ENCODE results near the gene ADAMTSL3. TPM values are rescaled to one million over a fixed set of nuclear protein-coding genes. Genes with fewer than 3 reads are reported as not detected.
"Not testable (repeated sequence)": the region's sequence is repeated elsewhere in the genome, so short reads cannot be mapped to it uniquely, and the experiment has no call there.

The ADAMTSL3 gene
- total RNA-seq, 1 donor from 2014 or later = 20.6 TPM

DNA sequence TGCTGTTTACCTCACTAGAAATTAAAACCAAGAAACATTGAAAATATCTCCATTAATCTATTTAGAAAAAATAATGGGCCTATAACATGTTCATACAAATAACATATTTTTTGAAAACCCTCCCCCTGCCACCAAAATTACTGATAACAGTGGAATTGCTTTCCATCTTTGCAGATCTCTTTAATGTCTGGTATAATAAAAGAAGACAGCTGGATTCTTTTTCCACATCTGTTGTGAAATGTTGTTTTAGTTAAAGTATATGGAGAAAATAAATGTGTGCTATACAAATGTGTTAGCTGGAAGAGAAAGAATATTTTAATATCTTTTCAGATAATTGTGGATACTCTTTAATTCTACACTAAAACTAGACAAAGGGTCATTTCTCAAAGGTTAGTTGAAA lies 330.7 kb downstream of the ADAMTSL3 start:
- DNase-seq = no peak

DNA sequence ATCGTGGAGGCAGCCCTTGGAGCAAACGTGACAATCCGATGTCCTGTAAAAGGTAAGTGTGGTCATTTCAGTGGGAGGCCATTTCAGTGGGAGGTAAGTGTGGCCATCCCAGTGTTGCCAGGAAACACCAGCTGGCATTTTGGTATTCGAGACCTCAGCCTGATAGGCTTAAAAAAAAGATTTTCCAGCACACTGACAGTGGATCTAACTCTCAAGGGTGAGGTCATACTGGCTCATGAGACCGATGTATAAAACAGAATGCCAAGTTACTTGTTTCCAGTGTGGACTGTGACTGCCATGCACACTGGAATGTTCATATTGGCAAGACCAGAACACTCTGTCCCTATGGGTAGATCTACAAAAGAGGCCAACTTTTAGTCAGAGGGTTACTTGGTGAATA lies 337.2 kb downstream of the ADAMTSL3 start:
- no peak for DNase-seq

DNA sequence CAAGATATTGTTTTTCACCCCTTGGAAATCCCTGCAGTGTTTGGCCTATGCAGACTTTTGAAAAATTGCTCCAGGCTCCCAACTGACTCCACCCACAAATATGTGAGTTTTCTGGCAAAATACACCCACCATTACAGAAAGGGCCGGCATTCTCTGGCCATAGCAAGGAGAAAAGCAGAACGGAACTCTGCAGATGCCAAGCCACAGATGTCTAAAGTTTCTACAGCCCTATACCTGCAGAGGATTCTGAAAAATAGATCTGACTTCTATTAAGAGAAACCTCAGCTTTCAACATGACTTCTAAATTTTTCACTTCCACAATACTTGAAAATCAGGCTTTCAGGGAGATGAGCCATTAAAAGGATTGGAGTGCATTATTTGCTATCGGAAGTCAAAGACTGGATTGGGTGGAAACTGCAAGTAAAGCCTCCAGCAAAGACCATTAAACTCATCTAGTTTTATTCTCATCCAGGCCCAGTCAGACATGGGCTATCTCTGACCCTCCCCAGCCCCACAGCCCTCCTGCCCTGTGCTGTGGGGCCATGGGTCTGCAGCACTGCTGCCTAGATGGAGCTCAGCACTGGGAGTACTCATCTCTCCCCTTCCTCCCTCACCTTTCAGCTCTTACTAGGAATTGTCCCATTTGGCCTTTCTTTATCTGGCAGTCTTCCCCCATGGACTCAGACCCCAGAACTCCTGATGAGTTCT lies 338.6 kb downstream of the ADAMTSL3 start:
- DNase-seq = no peak

DNA sequence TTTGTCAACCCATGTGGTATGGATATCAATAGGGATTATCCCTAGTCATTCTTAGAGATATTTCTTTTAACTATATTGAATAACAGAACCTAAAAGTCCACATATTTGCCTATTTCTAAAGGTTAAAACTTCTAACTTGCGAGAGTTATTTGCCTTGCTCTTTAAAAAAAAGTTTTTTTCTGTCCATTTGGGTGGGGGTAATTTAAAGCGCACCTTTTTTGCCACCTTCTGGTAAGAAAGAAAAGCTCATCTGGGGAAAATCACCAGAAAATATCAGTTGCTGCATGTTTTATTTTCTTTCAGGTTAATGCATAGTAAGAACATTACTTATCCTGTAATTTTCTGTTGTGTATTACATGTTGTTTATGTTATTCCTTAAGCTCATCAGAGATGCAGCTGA lies 339.7 kb downstream of the ADAMTSL3 start:
- DNase-seq = no peak

DNA sequence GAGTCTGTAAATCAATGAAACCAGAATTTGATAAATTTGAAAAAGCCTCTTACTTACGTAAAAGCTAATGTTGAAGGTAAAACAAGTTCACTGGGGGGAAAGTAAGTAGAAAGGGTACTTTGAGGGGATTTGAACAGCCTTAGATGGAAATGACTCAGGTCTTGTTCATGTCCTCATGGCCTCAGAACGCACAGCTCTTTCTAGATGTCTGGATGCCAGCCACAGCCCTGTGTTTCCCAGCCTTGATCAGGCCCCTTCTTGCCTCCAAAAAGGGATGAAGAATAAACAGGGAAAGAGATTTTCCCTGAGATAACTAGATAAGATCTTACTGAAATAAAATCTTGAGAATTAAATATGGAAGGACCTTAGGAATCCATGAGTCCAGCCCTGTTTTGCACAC lies 344.6 kb downstream of the ADAMTSL3 start:
- no peak for DNase-seq

DNA sequence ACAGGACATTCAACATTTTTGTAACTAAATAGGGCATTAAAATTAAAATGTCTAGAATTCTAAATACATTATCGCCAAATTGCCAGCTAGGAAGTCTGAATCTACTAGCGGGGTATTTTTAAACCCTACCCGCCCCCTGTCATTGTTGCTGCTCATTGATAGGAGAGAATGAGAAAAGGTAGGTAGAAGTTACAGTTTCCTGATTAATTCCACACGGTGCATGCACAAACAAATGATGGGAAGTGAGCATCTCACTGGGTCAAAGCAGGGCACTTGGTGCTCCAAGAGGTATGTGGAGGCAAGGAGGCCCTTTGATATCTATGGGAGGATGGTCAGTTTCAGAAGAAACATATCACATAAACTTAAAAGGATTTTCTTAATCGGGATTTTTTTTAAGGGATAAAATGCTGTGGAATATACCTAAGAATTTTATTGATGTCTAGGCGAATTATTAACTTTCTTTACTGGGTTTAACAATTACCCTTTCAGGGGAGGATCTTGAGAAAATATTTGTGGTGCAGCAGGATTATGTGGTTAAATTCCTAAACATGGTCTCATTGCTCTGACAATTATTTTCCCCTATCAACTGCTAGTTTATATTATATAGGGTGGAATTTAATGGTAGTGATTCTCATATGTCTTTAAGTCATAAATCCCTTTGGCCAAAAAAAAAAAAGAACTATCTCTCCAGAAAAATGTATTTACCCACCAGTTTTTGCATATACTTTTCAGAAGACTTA lies 345.6 kb downstream of the ADAMTSL3 start:
- no peak for DNase-seq

DNA sequence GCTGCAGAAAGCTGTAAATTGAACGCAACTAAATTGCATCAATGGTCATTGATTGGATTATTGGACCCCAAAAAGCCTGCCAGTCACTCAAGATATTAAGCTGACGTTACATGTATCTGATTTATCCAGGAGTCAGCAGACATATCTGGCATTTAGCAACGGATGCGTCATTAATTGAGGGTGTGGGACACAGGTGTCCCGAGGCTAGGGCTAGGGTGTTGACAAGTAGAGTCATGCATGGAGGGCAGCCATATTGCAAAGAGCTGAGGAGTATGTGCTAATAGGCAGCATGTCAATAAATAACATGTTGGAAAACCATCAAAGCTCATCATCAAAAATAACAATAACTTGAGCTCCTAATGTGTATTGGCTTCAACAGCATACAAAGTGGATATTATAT lies 347.1 kb downstream of the ADAMTSL3 start:
- DNase-seq = no peak

DNA sequence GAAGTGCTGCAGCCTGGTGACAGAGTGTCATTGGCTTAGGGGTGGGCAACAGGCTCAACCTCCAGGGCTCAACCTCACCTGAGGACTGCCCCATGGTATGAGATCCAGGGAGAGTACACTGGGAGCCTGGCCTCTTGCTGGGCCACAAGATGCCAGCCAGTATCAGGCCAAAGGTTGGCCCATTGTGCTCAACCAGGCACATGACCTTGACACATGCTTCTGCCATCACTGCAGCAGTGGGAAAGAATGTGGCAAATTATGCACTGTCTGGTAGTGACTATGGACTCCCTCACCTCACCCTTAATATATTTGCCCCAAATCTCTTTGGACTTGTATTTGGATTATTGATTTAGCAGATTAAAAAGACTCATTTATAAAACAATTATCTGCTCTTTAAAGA lies 347.7 kb downstream of the ADAMTSL3 start:
- no peak for DNase-seq

DNA sequence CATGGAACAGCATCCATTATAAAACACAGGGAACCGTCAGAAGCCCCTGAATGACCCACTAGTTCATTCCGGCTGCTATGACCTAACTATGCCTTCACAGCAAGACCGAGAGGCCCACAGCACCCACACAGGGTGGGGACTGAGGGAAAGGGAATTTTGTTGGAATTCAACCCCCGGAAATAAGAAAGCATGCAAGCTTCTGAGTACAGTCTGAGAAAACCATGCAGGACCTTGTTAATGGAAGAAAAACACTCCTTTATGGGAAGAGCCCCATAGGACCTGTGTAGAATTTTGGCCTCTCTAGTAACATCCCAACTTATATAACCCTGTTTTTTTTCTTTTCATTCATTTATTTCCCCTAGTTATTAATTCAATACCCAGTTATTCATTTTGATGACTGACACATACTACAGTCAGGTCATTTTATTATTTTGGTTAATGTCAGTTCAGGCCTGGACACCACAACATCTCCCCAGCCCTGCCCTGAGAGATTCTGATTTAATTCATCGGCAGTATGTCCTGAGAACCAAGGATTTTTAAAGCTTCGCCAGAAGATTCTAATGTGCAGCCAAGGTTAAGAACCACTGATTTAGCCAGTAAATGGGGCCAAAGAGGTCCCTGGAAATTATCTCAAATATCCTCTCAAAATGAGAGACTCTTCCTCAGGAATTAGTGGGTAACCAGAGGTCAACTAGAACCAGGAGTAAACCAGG lies 350.0 kb downstream of the ADAMTSL3 start:
- DNase-seq = no peak

DNA sequence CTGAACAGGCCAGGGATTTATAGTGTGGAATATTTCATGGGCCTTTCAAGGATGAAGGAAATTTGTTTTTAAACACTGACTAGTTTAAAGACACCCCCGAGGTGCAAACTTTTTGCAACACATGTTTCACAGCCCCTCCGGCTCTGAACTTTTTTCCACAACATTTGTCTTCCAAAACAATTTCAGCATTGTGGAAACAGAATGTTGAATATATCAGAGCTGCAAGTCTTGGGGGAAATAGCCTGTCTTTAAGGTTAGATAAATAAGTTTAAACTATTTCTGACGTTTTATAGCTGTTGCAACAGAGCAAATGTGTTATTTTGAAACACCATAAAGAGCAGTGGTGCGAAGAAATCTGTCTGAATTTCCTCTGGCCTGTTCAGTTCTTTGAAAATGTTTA lies 352.5 kb downstream of the ADAMTSL3 start:
- no peak for DNase-seq

DNA sequence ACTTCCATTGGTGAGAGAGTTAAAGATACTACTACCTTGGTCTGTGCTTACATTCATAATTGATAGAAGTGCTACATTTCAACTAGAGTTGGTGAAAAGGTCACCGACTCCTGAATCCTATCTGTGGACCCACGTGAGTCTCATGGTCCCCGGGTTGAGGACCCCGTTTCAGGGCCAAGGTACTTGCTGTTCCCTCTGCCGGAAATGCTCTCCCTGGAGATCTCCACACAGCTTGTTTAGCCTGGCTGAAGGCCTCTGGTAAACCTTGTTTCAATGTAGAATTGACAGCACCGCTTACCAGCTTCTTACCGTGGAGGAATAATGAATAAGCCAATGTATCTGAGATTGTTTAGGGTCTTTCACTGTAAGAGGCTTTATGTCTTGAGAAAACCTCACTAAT lies 355.7 kb downstream of the ADAMTSL3 start:
- DNase-seq = no peak

DNA sequence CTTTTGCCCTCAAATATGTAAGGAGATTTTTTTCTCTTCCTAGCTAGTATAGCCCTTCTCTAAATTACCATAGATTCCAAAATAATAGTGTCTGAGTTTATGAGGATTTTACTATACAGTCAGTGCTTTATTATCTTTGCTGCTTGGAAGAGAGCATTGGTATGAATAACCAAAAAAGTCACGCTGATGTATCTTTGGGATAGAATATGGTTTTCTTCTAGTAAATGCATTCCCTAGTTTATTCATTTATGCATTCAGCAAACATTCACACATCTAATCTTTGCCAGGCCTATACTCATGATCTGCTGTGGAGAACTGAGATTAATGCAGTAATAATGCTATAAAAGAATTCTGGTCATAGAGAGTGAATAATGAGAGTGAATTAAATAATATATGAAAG lies 356.3 kb downstream of the ADAMTSL3 start:
- no peak for DNase-seq

DNA sequence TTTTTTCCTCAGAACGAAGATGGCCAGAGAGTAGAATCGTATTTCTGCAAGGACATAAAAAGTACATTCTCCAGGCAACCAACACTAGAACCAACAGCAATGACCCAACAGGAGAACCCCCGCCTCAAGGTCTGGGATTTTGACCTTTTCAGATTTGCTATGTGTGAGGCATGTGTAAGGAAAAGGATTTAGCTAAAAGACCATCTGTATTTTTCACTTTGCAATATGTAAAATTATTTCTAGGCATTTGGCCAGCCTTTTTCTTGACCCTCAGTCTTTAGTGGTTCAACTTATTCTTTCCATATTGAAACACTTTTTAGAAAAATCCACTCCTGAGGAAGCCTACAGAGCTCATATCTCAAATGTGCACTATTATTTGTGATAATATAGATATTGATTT lies 362.4 kb downstream of the ADAMTSL3 start:
- DNase-seq = no peak

DNA sequence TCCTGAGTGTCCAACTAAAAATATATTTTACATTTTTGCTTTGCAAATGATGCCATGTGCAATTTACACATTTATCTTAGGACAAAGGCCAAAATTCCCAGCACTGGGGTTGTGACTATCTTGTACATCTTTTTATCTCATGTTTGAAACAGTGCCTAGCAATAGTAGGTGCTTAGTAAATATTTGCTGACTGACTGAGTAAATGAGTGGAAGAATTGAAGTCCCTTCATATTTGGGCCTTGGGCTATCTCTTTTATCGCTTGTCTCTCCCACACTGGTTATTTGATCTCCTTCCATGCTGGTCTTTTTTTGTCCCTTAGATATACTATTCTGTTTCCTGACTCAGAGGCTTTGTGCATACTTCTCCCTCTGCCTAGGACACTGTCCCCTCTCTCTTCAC lies 368.6 kb downstream of the ADAMTSL3 start:
- no peak for DNase-seq

DNA sequence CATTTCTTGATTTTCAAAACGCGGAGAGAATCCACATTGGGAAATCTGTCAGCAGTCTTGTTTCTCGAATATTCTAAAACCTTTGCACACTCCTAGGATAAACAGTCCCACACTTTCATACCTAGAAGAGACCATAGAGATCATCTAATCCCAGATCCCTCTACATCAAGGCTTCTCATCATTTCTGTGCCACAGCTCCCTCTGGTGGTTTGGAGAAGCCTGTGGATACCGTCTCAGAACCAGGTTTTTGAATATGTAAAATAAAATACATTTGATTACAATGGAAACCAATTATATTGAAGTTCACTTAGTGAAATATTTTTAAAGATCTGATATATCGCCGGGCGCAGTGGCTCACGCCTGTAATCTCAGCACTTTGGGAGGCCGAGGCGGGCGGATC lies 369.7 kb downstream of the ADAMTSL3 start:
- DNase-seq = no peak

DNA sequence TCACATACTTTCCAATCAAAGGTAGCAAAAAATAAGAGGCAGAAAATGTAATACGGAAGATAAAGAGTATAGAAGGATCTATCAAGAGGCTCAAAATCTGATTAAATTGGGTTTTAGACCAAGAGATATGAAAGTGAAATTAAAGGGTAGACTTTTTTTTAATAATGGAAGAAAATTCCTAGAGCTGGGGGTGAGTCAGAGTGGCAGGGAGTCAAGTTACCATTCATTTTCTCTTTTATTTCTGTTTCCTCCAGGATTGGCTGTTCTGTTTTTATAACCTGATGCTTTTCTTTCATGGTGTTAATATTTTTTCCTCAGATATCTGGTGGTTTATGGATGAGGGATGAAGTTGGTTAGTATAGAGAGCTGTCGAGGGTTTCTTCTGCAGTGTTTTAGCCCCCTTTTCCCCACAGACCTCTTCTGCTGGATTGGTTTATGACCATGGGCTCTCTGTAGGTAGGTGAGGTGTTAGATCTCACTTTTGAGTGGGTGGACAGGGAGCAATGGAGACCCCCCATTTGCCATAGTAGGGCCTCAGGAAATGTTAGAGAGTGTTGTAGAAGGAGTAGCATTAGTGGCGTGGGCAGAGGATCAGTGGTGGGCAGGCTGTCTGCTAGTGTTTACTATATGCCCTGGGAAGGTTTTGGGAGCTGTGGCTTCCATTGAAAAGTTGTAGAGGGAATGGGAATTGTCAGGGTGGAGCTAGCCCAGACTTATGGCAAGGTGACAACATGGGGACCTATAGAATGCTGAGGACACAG lies 380.1 kb downstream of the ADAMTSL3 start:
- no peak for DNase-seq

DNA sequence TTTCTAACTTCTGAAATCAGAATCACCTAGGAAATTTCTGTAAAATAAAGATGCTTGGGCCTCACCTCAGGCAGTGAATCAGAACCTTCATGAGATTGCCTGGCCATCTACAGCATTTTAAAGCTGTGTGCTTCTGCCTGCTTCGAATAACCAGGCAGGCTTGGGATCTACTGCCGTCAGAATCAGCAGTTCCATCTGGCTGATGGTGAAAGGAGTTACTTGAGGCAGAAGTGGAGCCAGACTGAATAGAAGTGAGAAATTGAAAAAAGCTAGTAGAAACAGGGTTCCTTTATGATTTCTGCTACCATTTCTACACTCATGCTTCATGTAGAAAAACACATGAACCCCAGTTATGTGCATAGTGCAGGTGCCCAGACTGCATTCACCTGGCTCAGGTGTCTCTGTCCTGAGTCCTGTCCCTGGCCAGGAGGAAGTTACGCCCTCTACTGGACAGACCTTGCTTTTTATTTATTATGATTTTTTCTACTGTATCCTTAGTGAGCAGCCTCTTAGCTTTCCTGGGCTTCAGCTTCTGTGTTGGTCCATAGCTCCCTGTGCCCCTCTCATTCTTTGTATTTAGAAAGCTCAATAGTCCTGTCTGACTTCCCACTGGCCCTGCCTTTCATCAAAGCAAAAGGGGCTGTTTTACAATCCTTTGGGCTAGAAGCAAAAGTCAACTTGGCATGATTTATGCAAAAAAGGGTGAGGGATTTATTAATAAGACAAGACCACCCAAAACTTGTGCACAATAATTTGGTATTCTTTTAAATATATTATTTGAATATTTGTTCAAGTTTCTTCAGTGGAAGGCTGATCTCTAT lies 380.9 kb downstream of the ADAMTSL3 start:
- no peak for DNase-seq

DNA sequence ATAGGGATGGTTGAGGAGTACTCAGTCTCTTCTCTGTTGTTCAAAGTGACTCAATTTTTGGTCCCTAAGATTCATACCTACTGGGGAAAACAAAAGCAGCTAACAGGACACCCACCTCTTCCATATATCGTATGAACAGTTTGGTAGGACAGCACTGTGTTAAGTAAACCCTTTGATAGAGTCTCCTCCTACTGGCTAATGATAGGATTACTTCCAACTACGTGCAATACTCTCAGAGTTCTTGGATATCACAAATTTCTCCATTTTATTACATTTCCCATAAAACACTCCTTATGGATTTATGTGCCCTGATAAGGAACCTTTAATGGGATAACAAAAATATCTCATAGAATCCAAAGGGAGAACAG lies 381.5 kb downstream of the ADAMTSL3 start:
- no peak for DNase-seq

DNA sequence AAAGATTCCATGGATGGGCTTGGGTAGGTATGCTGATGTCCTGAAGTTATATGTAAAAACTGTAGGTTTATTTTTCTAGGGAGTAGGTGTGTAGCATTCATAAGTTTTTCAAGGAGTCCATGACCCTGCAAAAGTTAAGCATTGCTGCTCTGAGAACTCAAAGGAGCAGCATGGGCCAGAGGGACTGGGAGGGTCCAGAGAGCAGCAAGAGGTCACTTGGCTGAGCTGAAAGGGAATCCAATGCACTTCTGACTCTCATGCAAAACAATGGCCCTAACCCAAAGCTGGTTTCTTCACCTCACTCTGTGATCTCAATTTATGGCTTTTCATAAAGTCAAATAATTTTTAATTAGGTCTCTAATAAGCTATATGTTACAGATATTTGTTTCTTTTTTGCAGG lies 383.4 kb downstream of the ADAMTSL3 start:
- no peak for DNase-seq

DNA sequence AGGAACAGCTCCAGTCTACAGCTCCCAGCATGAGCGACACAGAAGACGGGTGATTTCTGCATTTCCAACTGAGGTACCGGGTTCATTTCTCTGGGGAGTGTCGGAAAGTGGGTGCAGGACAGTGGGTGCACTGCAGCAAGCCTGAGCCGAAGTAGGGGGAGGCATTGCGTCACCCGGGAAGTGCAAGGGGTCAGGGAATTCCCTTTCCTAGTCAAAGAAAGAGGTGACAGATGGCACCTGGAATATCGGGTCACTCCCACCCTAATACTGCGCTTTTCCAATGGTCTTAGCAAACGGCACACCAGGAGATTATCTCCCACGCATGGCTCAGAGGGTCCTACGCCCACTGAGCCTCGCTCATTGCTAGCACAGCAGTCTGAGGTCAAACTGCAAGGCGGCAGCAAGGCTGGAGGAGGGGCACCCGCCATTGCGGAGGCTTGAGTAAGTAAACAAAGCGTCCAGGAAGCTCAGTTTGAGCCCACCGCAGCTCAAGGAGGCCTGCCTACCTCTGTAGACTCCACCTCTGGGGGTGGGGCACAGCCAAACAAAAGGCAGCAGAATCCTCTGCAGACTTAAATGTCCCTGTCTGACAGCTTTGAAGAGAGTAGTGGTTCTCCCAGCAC lies 388.6 kb downstream of the ADAMTSL3 start:
- not testable (repeated sequence) for DNase-seq

DNA sequence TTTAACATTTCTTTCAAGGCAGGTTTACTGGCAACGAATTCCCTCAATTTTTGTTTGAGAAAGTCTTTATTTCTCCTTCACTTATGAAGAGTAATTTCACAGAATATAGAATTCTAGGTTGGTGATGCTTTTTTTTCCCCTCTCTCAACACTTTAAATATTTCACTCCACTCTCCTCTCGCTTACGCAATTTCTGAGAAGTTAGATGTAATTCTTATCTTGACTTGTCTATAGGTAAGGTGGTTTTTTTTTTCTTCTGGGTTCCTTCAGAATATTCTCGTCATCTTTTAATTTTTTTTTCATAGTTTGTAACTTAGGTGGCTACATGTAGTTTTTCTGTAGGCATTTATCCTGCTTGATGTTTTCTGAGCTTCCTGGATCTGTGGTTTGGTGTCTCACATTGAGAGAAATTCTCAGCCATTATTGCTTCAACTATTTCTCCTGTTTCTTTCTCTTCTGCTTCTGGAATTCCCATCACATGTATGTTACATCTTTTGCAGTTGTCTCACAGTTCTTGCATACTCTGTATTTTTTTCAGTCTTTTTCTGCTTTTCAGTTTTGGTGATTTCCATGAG lies 392.2 kb downstream of the ADAMTSL3 start:
- no peak for DNase-seq
